ENCODE measurements around the gene GULP1. TPM values are rescaled to one million over a fixed set of nuclear protein-coding genes. Genes with fewer than 3 reads are reported as not detected.

The GULP1 gene
- total RNA-seq, 1 donor = 21.7 TPM

DNA sequence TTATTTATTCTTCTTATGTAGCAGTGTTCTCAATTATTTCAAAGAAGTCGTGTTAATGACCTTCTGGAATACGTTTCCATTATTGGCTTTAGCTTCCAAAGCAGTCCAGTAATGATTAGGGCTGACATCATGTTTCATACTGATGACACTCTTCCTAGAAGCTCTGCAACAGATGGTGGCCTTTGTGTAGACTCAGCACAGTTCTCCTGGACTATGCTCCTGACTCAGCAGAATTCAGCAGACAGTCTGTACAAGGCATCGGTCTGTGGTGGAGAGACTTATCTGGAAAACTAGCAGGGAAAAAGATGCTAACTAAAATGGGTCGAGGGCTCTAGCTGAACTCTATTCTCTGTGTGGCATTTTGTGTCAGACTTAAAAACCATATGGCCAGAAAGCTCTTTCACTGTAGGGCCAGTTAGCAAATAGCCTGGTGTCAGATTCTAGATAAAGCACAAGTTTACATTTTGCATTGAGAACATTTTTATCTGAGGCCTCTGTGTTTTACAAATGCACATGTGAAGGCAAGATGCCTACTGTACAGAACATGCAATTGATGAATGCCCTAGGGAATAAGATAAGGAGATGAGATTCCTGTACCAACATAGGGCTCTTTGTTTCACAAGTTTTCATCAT lies 35.1 kb downstream of the GULP1 start:
- Histone ChIP-seq H4K20me1 (ENCODE audit: insufficient read depth, low read length) (no peaks in the 10 kb centered on the region), H3K4me3 (ENCODE audit: insufficient read depth, low read length) (no peak overlapping the region), H3K27ac (ENCODE audit: low read depth, low read length) (no peak overlapping the region), H3K4me1 (ENCODE audit: insufficient read depth, low read length) (peaks cover 30% of the 10 kb centered on the region), H3K79me2 (ENCODE audit: insufficient read depth, low read length) (no peaks in the 10 kb centered on the region), H3K9me3 (ENCODE audit: low read depth, low read length) (no peaks in the 10 kb centered on the region), H2AFZ (ENCODE audit: low read length) (no peak overlapping the region), H3K27me3 (ENCODE audit: insufficient read depth, low read length) (no peaks in the 10 kb centered on the region), H3K36me3 (ENCODE audit: insufficient read depth, low read length) (no peaks in the 10 kb centered on the region), H3K4me2 (ENCODE audit: insufficient read depth, low read length) (no peak overlapping the region)
- TF ChIP-seq CTCF (IDR thresholded peaks at IDR 0.05; ENCODE audit: extremely low read depth, low read depth, low read length) = no peak
- no peak for DNase-seq (ENCODE audit: insufficient read length, low spot score, missing footprints)

DNA sequence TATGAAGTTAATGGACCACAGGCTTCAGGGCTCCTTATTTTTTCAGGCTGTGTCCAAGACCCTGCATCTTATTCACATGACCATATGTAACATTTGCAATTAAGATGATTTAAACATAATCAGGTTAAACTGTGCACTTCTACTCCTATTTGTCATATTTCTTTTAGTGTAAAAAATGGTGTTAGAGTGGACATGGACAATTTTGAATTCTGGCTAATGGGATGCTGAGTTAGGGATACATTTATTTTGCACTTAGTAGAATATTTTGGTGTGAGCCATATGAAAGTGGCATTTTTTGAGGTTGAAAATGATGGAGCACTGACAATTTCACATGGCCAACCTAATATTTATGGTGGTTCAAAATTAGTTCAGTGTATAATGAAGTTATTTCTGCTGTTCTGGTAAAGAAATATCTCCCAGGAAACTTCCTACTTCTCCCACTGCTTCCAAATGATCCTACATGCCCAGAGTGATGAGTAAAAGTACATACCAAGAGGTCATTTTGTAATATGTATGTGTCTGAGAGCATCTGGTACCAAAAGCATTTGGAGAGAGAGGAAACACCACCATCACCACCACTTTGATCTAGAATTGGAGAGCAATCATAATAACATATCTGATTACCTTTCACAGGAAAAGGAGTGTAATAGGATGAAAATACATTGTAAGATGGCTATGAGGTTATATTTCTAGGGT lies 36.0 kb downstream of the GULP1 start:
- H3K79me2 ChIP-seq (ENCODE audit: insufficient read depth, low read length) = no peaks in the 10 kb centered on the region
- no peaks in the 10 kb centered on the region for H3K9me3 ChIP-seq (ENCODE audit: low read depth, low read length)
- no peaks in the 10 kb centered on the region for H3K27me3 ChIP-seq (ENCODE audit: insufficient read depth, low read length)
- H3K27ac ChIP-seq (ENCODE audit: low read depth, low read length) = no peak overlapping the region
- H4K20me1 ChIP-seq (ENCODE audit: insufficient read depth, low read length) = no peaks in the 10 kb centered on the region
- no peak for DNase-seq (ENCODE audit: insufficient read length, low spot score, missing footprints)
- no peak overlapping the region for H3K4me3 ChIP-seq (ENCODE audit: insufficient read depth, low read length)
- H3K4me1 ChIP-seq (ENCODE audit: insufficient read depth, low read length) = peaks cover 23% of the 10 kb centered on the region
- H3K4me2 ChIP-seq (ENCODE audit: insufficient read depth, low read length) = no peak overlapping the region
- no peak for TF ChIP-seq CTCF (IDR thresholded peaks at IDR 0.05; ENCODE audit: extremely low read depth, low read depth, low read length)
- H2AFZ ChIP-seq (ENCODE audit: low read length) = no peak overlapping the region
- no peaks in the 10 kb centered on the region for H3K36me3 ChIP-seq (ENCODE audit: insufficient read depth, low read length)

- H3K36me3 ChIP-seq (ENCODE audit: insufficient read depth, low read length) = no peaks in the 10 kb centered on the region
- peaks cover 16% of the 10 kb centered on the region for H3K4me1 ChIP-seq (ENCODE audit: insufficient read depth, low read length)
- no peak overlapping the region for H3K4me3 ChIP-seq (ENCODE audit: insufficient read depth, low read length)
- DNase-seq (ENCODE audit: insufficient read length, low spot score, missing footprints) = no peak
- H3K9me3 ChIP-seq (ENCODE audit: low read depth, low read length) = no peaks in the 10 kb centered on the region
- H3K79me2 ChIP-seq (ENCODE audit: insufficient read depth, low read length) = no peaks in the 10 kb centered on the region
- H4K20me1 ChIP-seq (ENCODE audit: insufficient read depth, low read length) = no peaks in the 10 kb centered on the region
- no peaks in the 10 kb centered on the region for H3K27me3 ChIP-seq (ENCODE audit: insufficient read depth, low read length)
- no peak overlapping the region for H3K4me2 ChIP-seq (ENCODE audit: insufficient read depth, low read length)
- H3K27ac ChIP-seq (ENCODE audit: low read depth, low read length) = no peak overlapping the region
- no peak overlapping the region for H2AFZ ChIP-seq (ENCODE audit: low read length)
- TF ChIP-seq CTCF (IDR thresholded peaks at IDR 0.05; ENCODE audit: extremely low read depth, low read depth, low read length) = no peak
Measured at GRCh38 chr2:188328419-188328818, 36.7 kb downstream of the GULP1 start.

DNA sequence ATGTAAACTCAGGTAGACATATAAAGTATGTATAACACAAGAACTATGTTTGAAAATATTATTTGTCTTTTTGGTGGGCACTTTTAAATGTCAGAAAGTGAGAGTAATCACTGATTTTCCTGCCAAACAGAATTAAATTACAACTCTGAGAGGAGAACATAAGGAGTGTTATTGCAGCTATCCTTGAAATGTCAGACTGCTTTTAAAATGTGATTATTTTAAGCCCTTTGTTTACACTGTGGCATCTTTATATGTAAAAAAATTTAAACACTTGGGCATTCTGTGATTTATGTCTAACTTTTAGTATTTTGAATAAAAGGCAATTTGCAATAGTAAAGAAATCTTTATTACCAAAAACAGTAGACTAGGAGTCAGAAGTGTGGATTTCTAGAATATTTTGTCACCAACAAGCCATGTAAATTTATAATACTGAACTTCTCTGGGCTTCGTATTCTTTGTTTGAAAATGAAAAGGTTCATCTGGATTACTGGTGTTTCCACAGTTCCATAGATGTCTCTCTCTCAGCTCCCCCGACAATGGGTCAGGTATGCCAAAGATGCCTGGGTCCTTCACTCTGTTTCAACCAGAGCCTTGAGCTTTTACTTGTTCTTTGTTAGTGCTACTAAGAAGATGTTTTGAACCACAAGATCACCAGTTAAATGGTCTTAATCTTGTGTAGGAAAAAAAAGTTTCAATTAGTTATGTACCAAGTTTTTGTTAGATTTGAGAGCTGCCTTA lies 38.8 kb downstream of the GULP1 start:
- H3K4me3 ChIP-seq (ENCODE audit: insufficient read depth, low read length) = no peak overlapping the region
- no peak for TF ChIP-seq CTCF (IDR thresholded peaks at IDR 0.05; ENCODE audit: extremely low read depth, low read depth, low read length)
- no peaks in the 10 kb centered on the region for H3K79me2 ChIP-seq (ENCODE audit: insufficient read depth, low read length)
- H3K4me2 ChIP-seq (ENCODE audit: insufficient read depth, low read length) = no peak overlapping the region
- no peak overlapping the region for H3K27ac ChIP-seq (ENCODE audit: low read depth, low read length)
- no peaks in the 10 kb centered on the region for H3K4me1 ChIP-seq (ENCODE audit: insufficient read depth, low read length)
- H3K27me3 ChIP-seq (ENCODE audit: insufficient read depth, low read length) = no peaks in the 10 kb centered on the region
- no peaks in the 10 kb centered on the region for H4K20me1 ChIP-seq (ENCODE audit: insufficient read depth, low read length)
- no peak overlapping the region for H2AFZ ChIP-seq (ENCODE audit: low read length)
- no peaks in the 10 kb centered on the region for H3K9me3 ChIP-seq (ENCODE audit: low read depth, low read length)
- no peak for DNase-seq (ENCODE audit: insufficient read length, low spot score, missing footprints)
- no peaks in the 10 kb centered on the region for H3K36me3 ChIP-seq (ENCODE audit: insufficient read depth, low read length)
